Measurements from ENCODE around the gene GOLGA8B. TPM values are rescaled to one million over a fixed set of nuclear protein-coding genes. Genes with fewer than 3 reads are reported as not detected.

Gene GOLGA8B, protein sequence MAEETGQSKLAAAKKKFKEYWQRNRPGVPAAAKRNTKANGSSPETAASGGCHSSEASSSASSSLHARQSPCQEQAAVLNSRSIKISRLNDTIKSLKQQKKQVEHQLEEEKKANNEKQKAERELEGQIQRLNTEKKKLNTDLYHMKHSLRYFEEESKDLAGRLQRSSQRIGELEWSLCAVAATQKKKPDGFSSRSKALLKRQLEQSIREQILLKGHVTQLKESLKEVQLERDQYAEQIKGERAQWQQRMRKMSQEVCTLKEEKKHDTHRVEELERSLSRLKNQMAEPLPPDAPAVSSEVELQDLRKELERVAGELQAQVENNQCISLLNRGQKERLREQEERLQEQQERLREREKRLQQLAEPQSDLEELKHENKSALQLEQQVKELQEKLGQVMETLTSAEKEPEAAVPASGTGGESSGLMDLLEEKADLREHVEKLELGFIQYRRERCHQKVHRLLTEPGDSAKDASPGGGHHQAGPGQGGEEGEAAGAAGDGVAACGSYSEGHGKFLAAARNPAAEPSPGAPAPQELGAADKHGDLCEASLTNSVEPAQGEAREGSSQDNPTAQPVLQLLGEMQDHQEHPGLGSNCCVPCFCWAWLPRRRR
- 8.8 and 15.8 TPM in 2 replicates for total RNA-seq

DNA sequence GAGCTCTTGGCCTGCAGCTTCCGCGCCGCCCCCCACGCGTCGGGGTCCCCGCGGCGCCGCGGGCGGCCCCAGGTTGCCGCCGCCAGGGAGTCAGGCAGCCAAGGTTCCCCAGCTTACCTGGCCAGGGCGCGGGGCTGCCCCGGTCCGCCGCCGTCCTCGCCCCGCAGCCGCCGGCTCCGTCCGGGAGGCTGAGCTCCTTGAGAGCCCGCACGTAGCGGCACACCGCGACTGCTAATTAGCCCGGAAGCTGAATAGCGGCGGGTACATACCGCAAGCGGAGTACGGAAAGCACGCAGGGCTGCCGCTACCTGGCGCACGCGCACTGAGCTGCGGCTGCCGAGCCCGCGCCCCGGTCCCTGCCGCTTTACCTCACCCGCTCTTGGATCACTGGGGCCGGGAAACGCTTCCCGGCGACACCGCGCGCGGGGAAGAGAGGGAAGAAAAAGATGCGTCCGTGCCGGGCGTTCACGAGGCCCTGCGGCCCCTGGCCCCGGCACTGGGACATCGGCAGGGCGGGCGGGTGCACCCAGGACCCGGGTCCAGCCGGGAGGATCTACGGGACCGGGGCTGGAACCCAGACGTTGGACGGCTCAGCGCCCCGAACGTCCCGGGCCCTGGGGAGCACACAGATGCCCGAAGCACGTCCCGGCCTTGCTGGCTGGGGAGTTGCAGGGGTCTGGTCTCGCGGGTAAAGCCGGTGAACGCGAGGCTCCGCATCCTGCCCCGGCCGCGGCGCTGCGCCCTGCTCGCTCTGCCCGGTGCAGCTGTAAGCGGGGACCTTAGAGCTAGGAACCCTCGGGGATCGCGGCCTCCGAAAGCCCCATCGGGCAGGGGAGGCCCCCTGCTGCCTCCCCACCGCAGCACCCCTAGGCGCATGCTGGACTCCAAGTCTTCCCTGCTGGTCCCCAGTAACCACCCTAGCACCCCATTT lies at the start of gene GOLGA8B:
Gene GOLGA8B (minus strand): TSS at position 253 of the 931 bp plus-strand sequence. CDS start 47,739 bp downstream, outside the sequence.

Small RNA genes within 50 kb of the gene (small RNA-seq; reads per million reads assigned to genes)
- gene RF00425: not detected

Other genes with a start within 250 kb of the GOLGA8B start
- gene SLC12A6, start 245.9 kb downstream of the GOLGA8B start, total RNA-seq: 16.5 and 16.8 TPM in 2 replicates
- 227 and 228 TPM in 2 replicates for gene NOP10, start 240.5 kb downstream of the GOLGA8B start, total RNA-seq
- gene NUTM1, start 240.3 kb downstream of the GOLGA8B start, total RNA-seq: not detected in 2 replicates
- gene LPCAT4, start 216.5 kb downstream of the GOLGA8B start, total RNA-seq: 20.9 and 25.2 TPM in 2 replicates
- gene GOLGA8A, start 145.8 kb downstream of the GOLGA8B start, total RNA-seq: 16.9 and 18.2 TPM in 2 replicates
- gene GJD2, start 171.3 kb upstream of the GOLGA8B start, total RNA-seq: not detected in 2 replicates
- gene ACTC1, start 211.9 kb upstream of the GOLGA8B start, total RNA-seq: not detected in 2 replicates